Neural progenitor cell (in vitro differentiated cells): ENCODE results near the gene COL4A2. TPM values are rescaled to one million over a fixed set of nuclear protein-coding genes. Genes with fewer than 3 reads are reported as not detected.

Experiments
- DNase-seq: peaks from one replicate; pipeline ENCODE4 v3.0.0-alpha.2; 2016; ENCODE audit warnings: low spot score
- H2AFZ ChIP-seq: fragments of 200-600 bp; sonication (generic); replicated peaks from 2 replicates; pipeline ENCODE4 v1.6.1; 2016; ENCODE audit warnings: antibody characterized with exemption
- H3F3A ChIP-seq: fragments of 200-600 bp; sonication (generic); 2 replicates; pipeline ENCODE4 v1.6.1; 2016; ENCODE audit warnings: antibody characterized with exemption, low read depth
- H3K27ac ChIP-seq: fragments of 200-600 bp; sonication (generic); 2 replicates; pipeline ENCODE4 v1.5.1; 2016; ENCODE audit warnings: mild to moderate bottlenecking
- H3K27me3 ChIP-seq: fragments of 200-600 bp; sonication (generic); 2 replicates; pipeline ENCODE4 v1.6.1; 2016; ENCODE audit warnings: mild to moderate bottlenecking, moderate library complexity
- H3K36me3 ChIP-seq: fragments of 200-600 bp; sonication (generic); 2 replicates; pipeline ENCODE4 v1.5.1; 2016
- H3K4me1 ChIP-seq: fragments of 200-600 bp; sonication (generic); 2 replicates; pipeline ENCODE4 v1.6.1; 2016; ENCODE audit warnings: mixed run types
- H3K4me2 ChIP-seq: fragments of 200-600 bp; sonication (generic); 2 replicates; pipeline ENCODE4 v1.6.1; 2016
- H3K4me3 ChIP-seq: fragments of 200-600 bp; sonication (generic); 2 replicates; pipeline ENCODE4 v1.5.1; 2016
- H3K79me2 ChIP-seq: fragments of 200-600 bp; sonication (generic); 2 replicates; pipeline ENCODE4 v1.6.1; 2016; ENCODE audit warnings: low read depth
- H3K9ac ChIP-seq: fragments of 200-600 bp; sonication (generic); 2 replicates; pipeline ENCODE4 v1.6.1; 2016
- H3K9me3 ChIP-seq: fragments of 200-600 bp; sonication (generic); 2 replicates; pipeline ENCODE4 v1.5.1; 2016; ENCODE audit warnings: low read depth
- H4K20me1 ChIP-seq: fragments of 200-600 bp; sonication (generic); 2 replicates; pipeline ENCODE4 v1.6.1; 2016; ENCODE audit warnings: low read depth
- H3K27ac Mint-ChIP-seq: 3 replicates; pipeline ENCODE4 v1.8.0; 2021; ENCODE audit warnings: mixed read lengths
- H3K27me3 Mint-ChIP-seq: 2 replicates; pipeline ENCODE4 v1.8.0; 2022; ENCODE audit warnings: low read depth, mild to moderate bottlenecking, inconsistent platforms, moderate library complexity, mixed read lengths; ENCODE audit not compliant: insufficient read depth
- H3K36me3 Mint-ChIP-seq: 3 replicates; pipeline ENCODE4 v1.8.0; 2021; ENCODE audit warnings: mixed read lengths
- H3K4me1 Mint-ChIP-seq: 3 replicates; pipeline ENCODE4 v1.8.0; 2021; ENCODE audit warnings: mixed read lengths
- H3K4me3 Mint-ChIP-seq: 3 replicates; pipeline ENCODE4 v1.8.0; 2021; ENCODE audit warnings: mild to moderate bottlenecking, moderate library complexity, mixed read lengths
- H3K9me3 Mint-ChIP-seq: 3 replicates; pipeline ENCODE4 v1.8.0; 2020; ENCODE audit warnings: mixed read lengths
- CTCF ChIP-seq: fragments of 200-600 bp; sonication (generic); IDR thresholded peaks from 2 replicates; pipeline ENCODE4 v1.5.1; 2017; ENCODE audit warnings: antibody characterized with exemption, mild to moderate bottlenecking
- EZH2 ChIP-seq: fragments of 200-600 bp; sonication (generic); IDR thresholded peaks from 2 replicates; pipeline ENCODE4 v1.6.1; 2017; ENCODE audit warnings: antibody characterized with exemption, mild to moderate bottlenecking, moderate library complexity
- EZH2phosphoT487 ChIP-seq: fragments of 200-600 bp; sonication (generic); IDR thresholded peaks from 2 replicates; pipeline ENCODE4 v1.6.1; 2017; ENCODE audit warnings: antibody characterized with exemption
- total RNA-seq: library from RNA; depleted of rRNA; stranded (reverse); fragments of >200 nt; gene quantifications from 2 replicates; pipeline ENCODE4 v1.2.3, GENCODE V29; 2015; ENCODE audit warnings: low replicate concordance

The COL4A2 gene
- total RNA-seq, 1 donor from 2014 or later: 73.6 TPM

DNA sequence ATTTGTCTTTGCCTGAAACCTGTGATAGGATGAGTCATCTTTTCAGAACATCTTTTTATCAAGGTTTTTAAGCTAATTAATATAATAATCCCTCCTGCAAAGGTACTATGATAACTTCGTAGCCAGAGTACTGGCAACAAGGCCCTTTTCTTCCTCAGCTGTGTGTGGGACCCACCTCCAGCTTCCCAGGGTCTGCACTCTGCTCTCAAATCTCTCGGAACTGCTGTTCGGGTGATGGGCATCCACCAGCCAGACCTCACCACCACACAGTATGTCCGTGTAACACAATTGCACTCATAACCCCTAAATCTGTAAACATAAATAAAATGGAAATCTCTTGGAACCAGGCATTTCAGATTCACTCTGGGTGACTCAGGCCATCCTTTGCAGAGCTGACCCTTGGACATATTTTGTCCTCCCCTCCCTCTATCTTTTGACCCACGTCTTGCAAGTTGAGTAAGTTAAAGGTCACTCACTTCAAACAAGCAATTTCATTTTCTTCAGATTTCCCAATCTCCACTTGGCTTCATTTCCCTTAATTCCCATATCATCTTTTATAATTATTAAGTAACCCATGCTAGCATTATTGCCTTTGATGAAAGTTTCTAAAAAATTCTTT lies 29.6 kb upstream of the COL4A2 start:
- H3K36me3 ChIP-seq: no peaks in the 10 kb centered on the region
- no peak overlapping the region for H3K27ac Mint-ChIP-seq
- no peaks in the 10 kb centered on the region for H3K9me3 ChIP-seq
- H3K27ac ChIP-seq: no peak overlapping the region
- peaks cover 4% of the 10 kb centered on the region for H3K4me1 ChIP-seq
- no peak overlapping the region for H3K4me3 ChIP-seq
- no peaks in the 10 kb centered on the region for H3K27me3 ChIP-seq
- DNase-seq: no peak
- H3K4me3 Mint-ChIP-seq: no peak overlapping the region
- TF ChIP-seq CTCF (no peak), EZH2 (no peak), EZH2phosphoT487 (no peak)
- H4K20me1 ChIP-seq: peaks cover 16% of the 10 kb centered on the region
- no peak overlapping the region for H3K9ac ChIP-seq
- H3F3A ChIP-seq: no peaks in the 10 kb centered on the region
- peaks cover 8% of the 10 kb centered on the region for H3K9me3 Mint-ChIP-seq
- H3K27me3 Mint-ChIP-seq: no peaks in the 10 kb centered on the region
- peaks cover 9% of the 10 kb centered on the region for H3K36me3 Mint-ChIP-seq
- no peak overlapping the region for H3K4me2 ChIP-seq
- peaks cover 4% of the 10 kb centered on the region for H3K79me2 ChIP-seq
- no peak overlapping the region for H2AFZ ChIP-seq
- H3K4me1 Mint-ChIP-seq: peaks cover 17% of the 10 kb centered on the region

- Histone ChIP-seq H3K79me2 (peaks cover 4% of the 10 kb centered on the region), H3K4me1 (peaks cover 1% of the 10 kb centered on the region), H3K9me3 (no peaks in the 10 kb centered on the region), H3K4me2 (no peak overlapping the region), H3K27me3 (no peaks in the 10 kb centered on the region), H3K27ac (no peak overlapping the region), H2AFZ (no peak overlapping the region), H3K9ac (no peak overlapping the region), H3F3A (no peaks in the 10 kb centered on the region), H3K36me3 (no peaks in the 10 kb centered on the region), H4K20me1 (peaks cover 8% of the 10 kb centered on the region), H3K4me3 (no peak overlapping the region)
- no peaks in the 10 kb centered on the region for H3K27me3 Mint-ChIP-seq
- TF ChIP-seq CTCF: no peak
- no peak for TF ChIP-seq EZH2phosphoT487
- no peak for TF ChIP-seq EZH2
- peaks cover 8% of the 10 kb centered on the region for H3K9me3 Mint-ChIP-seq
- DNase-seq: no peak
- H3K36me3 Mint-ChIP-seq: peaks cover 13% of the 10 kb centered on the region
- peaks cover 10% of the 10 kb centered on the region for H3K4me1 Mint-ChIP-seq
- no peak overlapping the region for H3K27ac Mint-ChIP-seq
- no peak overlapping the region for H3K4me3 Mint-ChIP-seq
Measured at GRCh38 chr13:110278859-110279258, 28.2 kb upstream of the COL4A2 start.

- TF ChIP-seq CTCF: no peak
- no peak for TF ChIP-seq EZH2
- TF ChIP-seq EZH2phosphoT487: no peak
- Histone ChIP-seq H3K4me2 (no peak overlapping the region), H3F3A (no peaks in the 10 kb centered on the region), H3K4me1 (no peaks in the 10 kb centered on the region), H4K20me1 (no peaks in the 10 kb centered on the region), H3K27me3 (no peaks in the 10 kb centered on the region), H3K79me2 (peaks cover 4% of the 10 kb centered on the region), H3K27ac (no peak overlapping the region), H3K9me3 (no peaks in the 10 kb centered on the region), H3K4me3 (no peak overlapping the region), H3K9ac (no peak overlapping the region), H2AFZ (no peak overlapping the region), H3K36me3 (no peaks in the 10 kb centered on the region)
- DNase-seq: no peak
- Mint-ChIP-seq H3K4me3 (no peak overlapping the region), H3K9me3 (peaks cover 8% of the 10 kb centered on the region), H3K27ac (no peak overlapping the region), H3K27me3 (no peaks in the 10 kb centered on the region), H3K36me3 (peaks cover 13% of the 10 kb centered on the region), H3K4me1 (peaks cover 4% of the 10 kb centered on the region)
Measured at GRCh38 chr13:110279684-110280083, 27.4 kb upstream of the COL4A2 start.
